PC-9 (cell line): ENCODE data around the gene CCDC9B. TPM values are rescaled to one million over a fixed set of nuclear protein-coding genes. Genes with fewer than 3 reads are reported as not detected.

Experiments
- BruUV-seq: library from RNA; stranded (reverse); fragments of 400-500 nt; replicated peaks from 2 replicates; lab custom pipeline; 2021; lab: Mats Ljungman, UMichigan
- CTCF ChIA-PET: fragments of 300-600 bp; sonication (Branson Sonifier 250); formaldehyde crosslinking; loops from one replicate; lab custom pipeline; 2022; ENCODE audit warnings: antibody characterized with exemption; lab: Charles Lee
- POLR2A ChIA-PET: fragments of 300-600 bp; sonication (Branson Sonifier 250); formaldehyde crosslinking; loops from one replicate; lab custom pipeline; 2022; ENCODE audit warnings: antibody characterized with exemption; ENCODE audit not compliant: unreplicated experiment; lab: Charles Lee
- DNase-seq, 2 experiments: peaks; one replicate each; pipeline versions ENCODE4 v3.0.0 to v3.0.0-alpha.2; 2015 to 2022; ENCODE audit warnings: mixed read lengths in 1 of 2
- H2AFZ ChIP-seq: fragments of 200-600 bp; sonication (generic); 2 replicates; pipeline ENCODE4 v1.8.1; 2017; ENCODE audit warnings: antibody characterized with exemption
- H3F3A ChIP-seq: fragments of 200-600 bp; sonication (generic); 2 replicates; pipeline ENCODE4 v1.8.1; 2017; ENCODE audit warnings: antibody characterized with exemption, mild to moderate bottlenecking, low read depth; ENCODE audit not compliant: insufficient read depth
- H3K27ac ChIP-seq: fragments of 200-600 bp; sonication (generic); 2 replicates; pipeline ENCODE4 v1.6.1; 2016; ENCODE audit warnings: mixed run types
- H3K27me3 ChIP-seq: fragments of 200-600 bp; sonication (generic); 2 replicates; pipeline ENCODE4 v1.6.1; 2016; ENCODE audit warnings: low read depth, mixed run types; ENCODE audit not compliant: insufficient read depth
- H3K36me3 ChIP-seq: fragments of 200-600 bp; sonication (generic); 2 replicates; pipeline ENCODE4 v1.6.1; 2016; ENCODE audit warnings: low read depth, mixed run types
- H3K4me1 ChIP-seq: fragments of 200-600 bp; sonication (generic); replicated peaks from 2 replicates; pipeline ENCODE4 v1.6.1; 2016; ENCODE audit warnings: mixed run types; ENCODE audit not compliant: insufficient read depth
- H3K4me2 ChIP-seq: fragments of 200-600 bp; sonication (generic); 2 replicates; pipeline ENCODE4 v1.6.1; 2017; ENCODE audit warnings: mixed run types
- H3K4me3 ChIP-seq: fragments of 200-600 bp; sonication (generic); 2 replicates; pipeline ENCODE4 v1.6.1; 2016; ENCODE audit warnings: mixed run types
- H3K79me2 ChIP-seq: fragments of 200-600 bp; sonication (generic); 2 replicates; pipeline ENCODE4 v1.6.1; 2017; ENCODE audit warnings: low read depth, mixed run types
- H3K9me2 ChIP-seq: fragments of 200-600 bp; sonication (generic); 2 replicates; pipeline ENCODE4 v1.8.1; 2017; ENCODE audit warnings: mild to moderate bottlenecking; ENCODE audit not compliant: insufficient read depth
- H3K9me3 ChIP-seq: fragments of 200-600 bp; sonication (generic); 2 replicates; pipeline ENCODE4 v1.8.1; 2016; ENCODE audit warnings: low read depth; ENCODE audit not compliant: insufficient read depth
- H4K20me1 ChIP-seq: fragments of 200-600 bp; sonication (generic); 2 replicates; pipeline ENCODE4 v1.8.1; 2017; ENCODE audit not compliant: insufficient read depth
- CTCF ChIP-seq: fragments of 200-600 bp; sonication (generic); conservative IDR thresholded peaks from 2 replicates; pipeline ENCODE4 v1.6.1; 2017; ENCODE audit warnings: mixed run types, antibody characterized with exemption, mild to moderate bottlenecking, moderate library complexity
- EZH2 ChIP-seq: fragments of 200-600 bp; sonication (generic); IDR thresholded peaks from 2 replicates; pipeline ENCODE4 v1.8.0; 2017; ENCODE audit warnings: antibody characterized with exemption, low read depth
- intact Hi-C: fragments of 100-400 bp; cut with micrococcal nuclease; formaldehyde crosslinking; loops from one replicate; pipeline ENCODE4 v1.10.0; 2022; ENCODE audit not compliant: unreplicated experiment
- total RNA-seq: library from RNA; stranded (reverse); gene quantifications from 2 replicates; pipeline ENCODE4 v1.2.3, GENCODE V29; 2021

The CCDC9B gene
- total RNA-seq, 1 experiment from 2014 or later = 141 TPM

- H4K20me1 ChIP-seq = no peaks in the 10 kb centered on the region
- H3K9me2 ChIP-seq = no peaks in the 10 kb centered on the region
- H3K36me3 ChIP-seq = no peaks in the 10 kb centered on the region
- H3K27me3 ChIP-seq = no peaks in the 10 kb centered on the region
- H2AFZ ChIP-seq = no peak overlapping the region
- no peaks in the 10 kb centered on the region for H3K79me2 ChIP-seq
- no peaks in the 10 kb centered on the region for H3F3A ChIP-seq
- no peak for DNase-seq
- TF ChIP-seq EZH2 (no peak), CTCF (no peak)
- ChIA-PET POLR2A (interaction anchor here (0.6 kb wide), 1 partner anchor 48 kb away, joined by 5 read pairs; no protein-coding TSS in a partner anchor), CTCF (no interaction called here)
- no peak overlapping the region for H3K4me2 ChIP-seq
- H3K4me3 ChIP-seq = no peak overlapping the region
- no peaks in the 10 kb centered on the region for H3K9me3 ChIP-seq
- H3K27ac ChIP-seq = no peak overlapping the region
- no TSS peak for BruUV-seq
- H3K4me1 ChIP-seq = no peaks in the 10 kb centered on the region
- intact Hi-C loops = no loop called here
Observed at GRCh38 chr15:40295877-40296560, 44.7 kb downstream of the CCDC9B start.

- Histone ChIP-seq H2AFZ (no peak overlapping the region), H3K27ac (no peak overlapping the region), H3K4me3 (no peak overlapping the region), H3K4me2 (no peak overlapping the region), H3K4me1 (no peaks in the 10 kb centered on the region), H3K27me3 (no peaks in the 10 kb centered on the region), H3K79me2 (no peaks in the 10 kb centered on the region), H3K9me3 (no peaks in the 10 kb centered on the region), H3K9me2 (no peaks in the 10 kb centered on the region), H3F3A (no peaks in the 10 kb centered on the region), H4K20me1 (no peaks in the 10 kb centered on the region), H3K36me3 (no peaks in the 10 kb centered on the region)
- no peak for DNase-seq
- POLR2A ChIA-PET = no interaction called here
- CTCF ChIA-PET = no interaction called here
- TF ChIP-seq EZH2 (no peak), CTCF (no peak)
- no TSS peak for BruUV-seq
- intact Hi-C loops = no loop called here
Observed at GRCh38 chr15:40295297-40295696, 45.4 kb downstream of the CCDC9B start.

GRCh38 chr15:40293905-40294895, 46.5 kb downstream of the CCDC9B start:
- Histone ChIP-seq H3K36me3 (no peaks in the 10 kb centered on the region), H3K79me2 (no peaks in the 10 kb centered on the region), H4K20me1 (no peaks in the 10 kb centered on the region), H3K9me3 (no peaks in the 10 kb centered on the region), H3K27me3 (no peaks in the 10 kb centered on the region), H3K27ac (no peak overlapping the region), H3K4me2 (no peak overlapping the region), H3F3A (no peaks in the 10 kb centered on the region), H3K4me3 (no peak overlapping the region), H2AFZ (no peak overlapping the region), H3K9me2 (no peaks in the 10 kb centered on the region), H3K4me1 (no peaks in the 10 kb centered on the region)
- intact Hi-C loops = no loop called here
- TF ChIP-seq EZH2 = no peak
- TF ChIP-seq CTCF = no peak
- BruUV-seq = no TSS peak
- ChIA-PET CTCF (interaction anchor here (0.6 kb wide), 1 partner anchor 143 kb away, joined by 3 read pairs; no protein-coding TSS in a partner anchor), POLR2A (no interaction called here)
- DNase-seq = no peak
